GM19240 (cell line): Measurements from ENCODE around the gene HS6ST2.

Source experiments
- DNase-seq: peaks from one replicate; pipeline ENCODE4 v3.0.0; 2011; ENCODE audit warnings: low spot score; ENCODE audit not compliant: insufficient read length

Gene HS6ST2

GRCh38 chrX:132744470-132744869 lies 214.0 kb downstream of the HS6ST2 start:
- DNase-seq = no peak

- DNase-seq = no peak
Observed at GRCh38 chrX:132743086-132743485, 215.3 kb downstream of the HS6ST2 start.

- no peak for DNase-seq
Observed at GRCh38 chrX:132742246-132742645, 216.2 kb downstream of the HS6ST2 start.

- no peak for DNase-seq
Observed at GRCh38 chrX:132741689-132742088, 216.7 kb downstream of the HS6ST2 start.

GRCh38 chrX:132740316-132741123 lies 217.9 kb downstream of the HS6ST2 start:
- no peak for DNase-seq

- no peak for DNase-seq
Observed at GRCh38 chrX:132738951-132739350, 219.5 kb downstream of the HS6ST2 start.

- DNase-seq = no peak
Observed at GRCh38 chrX:132737743-132738142, 220.7 kb downstream of the HS6ST2 start.

- no peak for DNase-seq
Observed at GRCh38 chrX:132732236-132732635, 226.2 kb downstream of the HS6ST2 start.

GRCh38 chrX:132730726-132731125 lies 227.7 kb downstream of the HS6ST2 start:
- DNase-seq = no peak

GRCh38 chrX:132730266-132730665 lies 228.2 kb downstream of the HS6ST2 start:
- no peak for DNase-seq

GRCh38 chrX:132728296-132728695 lies 230.1 kb downstream of the HS6ST2 start:
- DNase-seq = no peak

GRCh38 chrX:132718431-132718958 lies 239.9 kb downstream of the HS6ST2 start:
- no peak for DNase-seq

GRCh38 chrX:132716006-132716405 lies 242.4 kb downstream of the HS6ST2 start:
- no peak for DNase-seq

GRCh38 chrX:132714913-132715312 lies 243.5 kb downstream of the HS6ST2 start:
- no peak for DNase-seq

GRCh38 chrX:132712350-132712749 lies 246.1 kb downstream of the HS6ST2 start:
- no peak for DNase-seq

GRCh38 chrX:132710656-132711155 lies 247.7 kb downstream of the HS6ST2 start:
- DNase-seq = no peak

GRCh38 chrX:132708529-132708928 lies 249.9 kb downstream of the HS6ST2 start:
- no peak for DNase-seq

GRCh38 chrX:132704769-132705168 lies 253.7 kb downstream of the HS6ST2 start:
- no peak for DNase-seq

GRCh38 chrX:132694382-132694781 lies 264.0 kb downstream of the HS6ST2 start:
- no peak for DNase-seq

GRCh38 chrX:132692526-132692925 lies 265.9 kb downstream of the HS6ST2 start:
- no peak for DNase-seq

- DNase-seq = no peak
Observed at GRCh38 chrX:132692066-132692465, 266.4 kb downstream of the HS6ST2 start.

- DNase-seq = no peak
Observed at GRCh38 chrX:132689612-132690563, 268.5 kb downstream of the HS6ST2 start.
